ENCODE measurements around the gene IMP4. TPM values are rescaled to one million over a fixed set of nuclear protein-coding genes. Genes with fewer than 3 reads are reported as not detected.

IMP4 gene
- polyA plus RNA-seq, 1 donor from 2014 or later, result 78.0 TPM

GRCh38 chr2:130375291-130376266, 32.9 kb downstream of the IMP4 start:
- H3K36me3 ChIP-seq (ENCODE audit: insufficient read depth, low read length), result no peaks in the 10 kb centered on the region
- H3K27ac ChIP-seq (ENCODE audit: low read length), result no peak overlapping the region
- no peaks in the 10 kb centered on the region for H4K20me1 ChIP-seq (ENCODE audit: insufficient read depth)
- no peaks in the 10 kb centered on the region for H3K27me3 ChIP-seq (ENCODE audit: insufficient read depth, low read depth, low read length)
- no peaks in the 10 kb centered on the region for H3F3A ChIP-seq (ENCODE audit: insufficient read depth, low read length, poor library complexity, severe bottlenecking)
- no peak overlapping the region for H3K4me3 ChIP-seq (ENCODE audit: low read length)
- TF ChIP-seq RAD21 (conservative IDR thresholded peaks at IDR 0.05), result no peak
- no peak overlapping the region for H3K4me2 ChIP-seq (ENCODE audit: low read length)
- H3K79me2 ChIP-seq (replicated peaks; ENCODE audit: insufficient read depth, low read length), result no peaks in the 10 kb centered on the region
- no peaks in the 10 kb centered on the region for H3K9me3 ChIP-seq (ENCODE audit: low read length)
- H2AFZ ChIP-seq (ENCODE audit: low read depth, low read length), result no peak overlapping the region
- H3K9me2 ChIP-seq (ENCODE audit: insufficient read depth, low read length), result no peaks in the 10 kb centered on the region
- H3K9ac ChIP-seq (ENCODE audit: low read length), result no peak overlapping the region

GRCh38 chr2:130376433-130377293, 34.0 kb downstream of the IMP4 start:
- Histone ChIP-seq H3F3A (ENCODE audit: insufficient read depth, low read length, poor library complexity, severe bottlenecking) (no peaks in the 10 kb centered on the region), H2AFZ (ENCODE audit: low read depth, low read length) (no peak overlapping the region), H3K27ac (ENCODE audit: low read length) (no peak overlapping the region), H3K4me2 (ENCODE audit: low read length) (no peak overlapping the region), H3K27me3 (ENCODE audit: insufficient read depth, low read depth, low read length) (no peaks in the 10 kb centered on the region), H3K79me2 (replicated peaks; ENCODE audit: insufficient read depth, low read length) (no peaks in the 10 kb centered on the region), H4K20me1 (ENCODE audit: insufficient read depth) (no peaks in the 10 kb centered on the region), H3K9me2 (ENCODE audit: insufficient read depth, low read length) (no peaks in the 10 kb centered on the region), H3K4me3 (ENCODE audit: low read length) (no peak overlapping the region), H3K9ac (ENCODE audit: low read length) (no peak overlapping the region), H3K36me3 (ENCODE audit: insufficient read depth, low read length) (no peaks in the 10 kb centered on the region), H3K9me3 (ENCODE audit: low read length) (no peaks in the 10 kb centered on the region)
- no peak for TF ChIP-seq EP300 (conservative IDR thresholded peaks at IDR 0.05; ENCODE audit: poor library complexity, severe bottlenecking)
- no peak for TF ChIP-seq POLR2AphosphoS5 (IDR thresholded peaks at IDR 0.05)
- no peak for TF ChIP-seq RAD21 (conservative IDR thresholded peaks at IDR 0.05)
- no peak for TF ChIP-seq MXI1 (conservative IDR thresholded peaks at IDR 0.05; ENCODE audit: poor library complexity, severe bottlenecking)
- TF ChIP-seq EZH2 (IDR thresholded peaks at IDR 0.05; ENCODE audit: borderline replicate concordance, insufficient read depth, low read length, poor library complexity, severe bottlenecking), result no peak
- TF ChIP-seq TAF1 (IDR thresholded peaks at IDR 0.05; ENCODE audit: low read depth), result no peak
- no peak for TF ChIP-seq CTCF (IDR thresholded peaks at IDR 0.05; ENCODE audit: poor library complexity, severe bottlenecking)
- no peak for TF ChIP-seq REST (IDR thresholded peaks at IDR 0.05; ENCODE audit: borderline replicate concordance)
- TF ChIP-seq SMC3 (conservative IDR thresholded peaks at IDR 0.05; ENCODE audit: poor library complexity), result no peak

Measured in neural cell (in vitro differentiated cells).